Embryonic facial prominence (tissue), 1 donor: ENCODE results near the gene MOK.

ENCODE experiments used
- DNase-seq: peaks from one replicate; pipeline ENCODE4 v3.0.0-alpha.2; 2016; ENCODE audit errors: extremely low spot score

MOK gene

GRCh38 chr14:102205560-102205959, 99.4 kb downstream of the MOK start:
- DNase-seq, result no peak

- no peak for DNase-seq
Measured at GRCh38 chr14:102203382-102203781, 101.6 kb downstream of the MOK start.

- DNase-seq, result no peak
Measured at GRCh38 chr14:102202944-102203343, 102.0 kb downstream of the MOK start.

- DNase-seq, result no peak
Measured at GRCh38 chr14:102201776-102202175, 103.2 kb downstream of the MOK start.

GRCh38 chr14:102201353-102201738, 103.6 kb downstream of the MOK start:
- DNase-seq, result no peak

- no peak for DNase-seq
Measured at GRCh38 chr14:102200690-102201352, 104.1 kb downstream of the MOK start.

GRCh38 chr14:102197317-102197853, 107.6 kb downstream of the MOK start:
- DNase-seq, result no peak

- no peak for DNase-seq
Measured at GRCh38 chr14:102196902-102197230, 108.1 kb downstream of the MOK start.

- no peak for DNase-seq
Measured at GRCh38 chr14:102196039-102196901, 108.7 kb downstream of the MOK start.

GRCh38 chr14:102195446-102195845, 109.5 kb downstream of the MOK start:
- DNase-seq, result no peak

GRCh38 chr14:102194856-102195255, 110.1 kb downstream of the MOK start:
- no peak for DNase-seq

GRCh38 chr14:102192840-102193502, 112.0 kb downstream of the MOK start:
- DNase-seq, result no peak

GRCh38 chr14:102189874-102190273, 115.1 kb downstream of the MOK start:
- DNase-seq, result no peak

- DNase-seq, result no peak
Measured at GRCh38 chr14:102188187-102188586, 116.8 kb downstream of the MOK start.

GRCh38 chr14:102187568-102188001, 117.4 kb downstream of the MOK start:
- DNase-seq, result no peak

- DNase-seq, result no peak
Measured at GRCh38 chr14:102187044-102187443, 117.9 kb downstream of the MOK start.

GRCh38 chr14:102185360-102185759, 119.6 kb downstream of the MOK start:
- no peak for DNase-seq

- DNase-seq, result no peak
Measured at GRCh38 chr14:102184316-102185035, 120.5 kb downstream of the MOK start.

GRCh38 chr14:102183886-102184285, 121.1 kb downstream of the MOK start:
- DNase-seq, result no peak

GRCh38 chr14:102182936-102183619, 121.9 kb downstream of the MOK start:
- DNase-seq, result no peak

GRCh38 chr14:102182190-102182589, 122.8 kb downstream of the MOK start:
- DNase-seq, result no peak
